Stimulated activated CD8-positive, alpha-beta memory T cell treated with anti-CD3 and anti-CD28 coated beads, Interleukin-4, amount 100 ng/mL, for 4 hours (primary cell): ENCODE results near the gene POU2F2.
"Not testable (repeated sequence)": the region's sequence is repeated elsewhere in the genome, so short reads cannot be mapped to it uniquely, and the experiment has no call there.

ENCODE experiments used
- DNase-seq, 2 donors: peaks; one replicate each; pipeline ENCODE4 v3.0.0-alpha.2; 2020; ENCODE audit warnings: low read depth in 2 of 2, low spot score in 1 of 2

POU2F2 gene

GRCh38 chr19:42065051-42065450 is 67.2 kb downstream of the POU2F2 start:
- DNase-seq, result no peak

- no peak for DNase-seq
Observed at GRCh38 chr19:42064432-42064831, 67.8 kb downstream of the POU2F2 start.

GRCh38 chr19:42062381-42062780 is 69.9 kb downstream of the POU2F2 start:
- DNase-seq, result no peak

GRCh38 chr19:42060117-42060516 is 72.1 kb downstream of the POU2F2 start:
- DNase-seq, result no peak

- DNase-seq, result no peak
Observed at GRCh38 chr19:42059196-42059595, 73.0 kb downstream of the POU2F2 start.

GRCh38 chr19:42057846-42058245 is 74.4 kb downstream of the POU2F2 start:
- no peak for DNase-seq

- DNase-seq, result no peak
Observed at GRCh38 chr19:42054205-42054604, 78.0 kb downstream of the POU2F2 start.

- no peak for DNase-seq
Observed at GRCh38 chr19:42053037-42053935, 79.0 kb downstream of the POU2F2 start.

- DNase-seq, result no peak
Observed at GRCh38 chr19:42052241-42052863, 79.9 kb downstream of the POU2F2 start.

GRCh38 chr19:42051166-42052115 is 80.8 kb downstream of the POU2F2 start:
- no peak for DNase-seq

- no peak for DNase-seq
Observed at GRCh38 chr19:42048992-42049391, 83.3 kb downstream of the POU2F2 start.

- no peak for DNase-seq
Observed at GRCh38 chr19:42045575-42045974, 86.7 kb downstream of the POU2F2 start.

- no peak for DNase-seq
Observed at GRCh38 chr19:42042455-42043170, 89.6 kb downstream of the POU2F2 start.

GRCh38 chr19:42040491-42040890 is 91.8 kb downstream of the POU2F2 start:
- not testable (repeated sequence) for DNase-seq

- no peak for DNase-seq
Observed at GRCh38 chr19:42040031-42040430, 92.2 kb downstream of the POU2F2 start.

GRCh38 chr19:42038666-42039065 is 93.6 kb downstream of the POU2F2 start:
- no peak for DNase-seq

GRCh38 chr19:42037649-42038048 is 94.6 kb downstream of the POU2F2 start:
- no peak for DNase-seq
